Endothelial cell of umbilical vein (primary cell): ENCODE data around the gene SEMA4D. TPM values are rescaled to one million over a fixed set of nuclear protein-coding genes. Genes with fewer than 3 reads are reported as not detected.

Experiments used
- BruUV-seq: library from RNA; stranded (reverse); fragments of 400-500 nt; replicated peaks from 2 replicates; lab custom pipeline; 2021; lab: Mats Ljungman, UMichigan
- CTCF ChIA-PET: fragments of 300-600, 350-600 bp; sonication (Branson Sonifier 250); formaldehyde crosslinking; loops from one replicate; lab custom pipeline; 2021; ENCODE audit warnings: antibody characterized with exemption, inconsistent platforms; lab: Charles Lee
- POLR2A ChIA-PET: fragments of 300-600, 350-600 bp; sonication (Branson Sonifier 250); formaldehyde crosslinking; loops from one replicate; lab custom pipeline; 2021; ENCODE audit warnings: antibody characterized with exemption, inconsistent platforms; lab: Charles Lee
- DNase-seq: peaks from one replicate; pipeline ENCODE4 v3.0.0-alpha.2; 2011; ENCODE audit warnings: low read depth, low spot score
- FAIRE-seq: peaks from 2 replicates; lab custom pipeline; 2011; peaks lifted over from hg19 to GRCh38; lab: Jason Lieb, UNC
- H2AFZ ChIP-seq: 2 replicates; pipeline ENCODE4 v1.6.0; 2012; ENCODE audit warnings: low read depth, low read length, control low read depth, inconsistent platforms
- H3K27ac ChIP-seq: 2 replicates; pipeline ENCODE4 v1.5.1; 2011; ENCODE audit warnings: low read depth, mild to moderate bottlenecking, control low read depth, low read length, moderate library complexity; ENCODE audit not compliant: insufficient read depth
- H3K27me3 ChIP-seq, 2 experiments: 2 replicates each; pipeline versions ENCODE4 v1.6.0 to v1.6.1; 2011; ENCODE audit warnings: low read length in 2 of 2, mixed read lengths in 1 of 2; ENCODE audit not compliant: control insufficient read depth in 2 of 2, insufficient read depth in 2 of 2
- H3K36me3 ChIP-seq, 2 experiments: 2 replicates in 1 of 2; 3 replicates in 1 of 2; pipeline ENCODE4 v1.5.1; 2011; ENCODE audit warnings: low read length in 2 of 2, mild to moderate bottlenecking in 1 of 2, moderate library complexity in 1 of 2; ENCODE audit not compliant: control insufficient read depth in 2 of 2, insufficient read depth in 2 of 2; ENCODE audit errors: extremely low read depth in 1 of 2
- H3K4me1 ChIP-seq: 3 replicates; pipeline ENCODE4 v1.5.1; 2011; ENCODE audit warnings: mild to moderate bottlenecking, low read length; ENCODE audit not compliant: control insufficient read depth, insufficient read depth; ENCODE audit errors: extremely low read depth
- H3K4me2 ChIP-seq: 2 replicates; pipeline ENCODE4 v1.6.1; 2011; ENCODE audit warnings: low read length, control low read depth, mixed read lengths; ENCODE audit not compliant: insufficient read depth
- H3K4me3 ChIP-seq, 3 experiments: fragments of 200-600 bp in 1 of 3; sonication (generic), shearing (Covaris generic) in 1 of 3; replicated peaks in 1 of 3; 2 replicates each; pipeline ENCODE4 v1.5.1; 2011 to 2016; ENCODE audit warnings: control low read depth in 3 of 3, low read length in 3 of 3, mild to moderate bottlenecking in 2 of 3, inconsistent platforms in 1 of 3, low read depth in 1 of 3, moderate library complexity in 1 of 3; ENCODE audit not compliant: insufficient read depth in 1 of 3
- H3K79me2 ChIP-seq: 2 replicates; pipeline ENCODE4 v1.6.0; 2012; ENCODE audit warnings: low read length, inconsistent platforms; ENCODE audit not compliant: control insufficient read depth, insufficient read depth
- H3K9ac ChIP-seq: replicated peaks from 2 replicates; pipeline ENCODE3; 2011; ENCODE audit warnings: low read length, control low read depth; ENCODE audit not compliant: insufficient read depth; ENCODE audit errors: extremely low read depth
- H3K9me1 ChIP-seq: replicated peaks from 3 replicates; pipeline ENCODE4 v1.6.0; 2011; ENCODE audit warnings: mild to moderate bottlenecking, low read length; ENCODE audit not compliant: control insufficient read depth, insufficient read depth; ENCODE audit errors: extremely low read depth
- H3K9me3 ChIP-seq: replicated peaks from 2 replicates; pipeline ENCODE4 v1.5.1; 2012; ENCODE audit warnings: low read length, inconsistent platforms; ENCODE audit not compliant: control insufficient read depth, insufficient read depth
- H4K20me1 ChIP-seq: replicated peaks from 2 replicates; pipeline ENCODE3; 2011; ENCODE audit warnings: mild to moderate bottlenecking, low read length; ENCODE audit not compliant: control insufficient read depth, insufficient read depth; ENCODE audit errors: extremely low read depth
- EZH2 ChIP-seq: IDR thresholded peaks from 2 replicates; pipeline ENCODE4 v1.6.1; 2012; ENCODE audit warnings: borderline replicate concordance, low read depth, mild to moderate bottlenecking, moderate library complexity, low read length, inconsistent platforms; ENCODE audit not compliant: severe bottlenecking
- FOS ChIP-seq: IDR thresholded peaks from 2 replicates; pipeline ENCODE4 v1.6.1; 2011; ENCODE audit warnings: mild to moderate bottlenecking, low read length, moderate library complexity, borderline replicate concordance; ENCODE audit not compliant: insufficient read depth
- GATA2 ChIP-seq: IDR thresholded peaks from 2 replicates; pipeline ENCODE4 v1.7.0; 2011; ENCODE audit warnings: low read depth, mild to moderate bottlenecking, moderate library complexity, mixed read lengths, low read length; ENCODE audit not compliant: insufficient read length, insufficient read depth
- JUN ChIP-seq: IDR thresholded peaks from 2 replicates; pipeline ENCODE4 v1.6.1; 2011; ENCODE audit warnings: borderline replicate concordance, low read depth; ENCODE audit not compliant: insufficient read length, insufficient read depth
- MYC ChIP-seq: IDR thresholded peaks from one replicate; pipeline ENCODE4 v1.6.1; 2011; ENCODE audit warnings: mild to moderate bottlenecking, low read depth, low read length
- POLR2A ChIP-seq: IDR thresholded peaks from 2 replicates; pipeline ENCODE4 v1.6.1; 2012; ENCODE audit warnings: low read depth, mild to moderate bottlenecking, control low read depth, low read length
- POLR2AphosphoS5 ChIP-seq: IDR thresholded peaks from 2 replicates; pipeline ENCODE4 v1.6.1; 2012; ENCODE audit warnings: low read depth, mild to moderate bottlenecking, control low read depth, low read length, moderate library complexity; ENCODE audit not compliant: insufficient read depth
- dilution Hi-C: fragments of 300-500 bp; cut with MboI; formaldehyde crosslinking; loops from one replicate; pipeline ENCODE4 v1.15.0; 2019; ENCODE audit warnings: low sequenced_read_pairs; ENCODE audit not compliant: extremely low pct_ligation_motif_present
- intact Hi-C: fragments of 100-400 bp; cut with micrococcal nuclease; formaldehyde crosslinking; loops from one replicate; pipeline ENCODE4 v1.10.0; 2022
- polyA plus RNA-seq, 4 experiments: library from polyadenylated mRNA; depleted of rRNA in 3 of 4; stranded (reverse) in 3 of 4; unstranded in 1 of 4; fragments of >200 nt; gene quantifications; 2 replicates each; pipeline versions ENCODE4 v1.2.1 to v1.2.3, GENCODE V29; 2011 to 2012; ENCODE audit warnings: missing spikeins in 1 of 4
- total RNA-seq: library from RNA; stranded (reverse); gene quantifications from 2 replicates; pipeline ENCODE4 v1.2.3, GENCODE V29; 2021
- TF ChIP-seq, protein P1 (sequence below): IDR thresholded peaks from 2 replicates; pipeline ENCODE4 v1.6.1; 2011; ENCODE audit not compliant: insufficient read depth, insufficient read length
- TF ChIP-seq, protein P2 (sequence below), 2 donors: IDR thresholded peaks; 1 replicate in 1 of 2; 2 replicates in 1 of 2; pipeline ENCODE4 v1.5.1; 2011; ENCODE audit warnings: low read length in 2 of 2, mild to moderate bottlenecking in 2 of 2, moderate library complexity in 2 of 2, control low read depth in 1 of 2, inconsistent platforms in 1 of 2, low read depth in 1 of 2; ENCODE audit not compliant: insufficient read depth in 1 of 2; ENCODE audit errors: extremely low read depth in 1 of 2

Gene SEMA4D
- total and polyA plus RNA-seq, 2 donors (not counting 3 experiments of a cell fraction or from before 2014, with no cell fraction given) = 3.9 to 15.7 TPM

DNA sequence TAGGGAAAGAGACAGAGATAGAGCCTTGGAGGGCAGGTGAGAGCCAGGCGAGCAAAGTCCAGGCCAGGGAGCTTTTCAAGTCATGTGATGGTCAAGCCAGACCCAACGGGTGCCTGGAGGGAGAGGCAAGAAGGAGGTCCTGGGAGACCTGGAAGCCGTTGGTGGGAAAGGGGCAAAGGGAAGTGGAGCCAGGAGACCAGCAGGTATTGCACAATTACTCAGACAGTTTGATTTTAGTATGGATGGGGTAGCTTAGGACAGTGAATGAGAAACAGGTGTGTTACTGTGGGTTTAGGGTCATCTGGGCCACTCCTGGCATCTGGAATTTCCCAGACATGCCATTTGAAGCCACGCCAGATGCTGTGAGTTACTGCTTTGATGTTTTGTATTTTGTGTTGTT lies 174.5 kb downstream of the SEMA4D start:
- H4K20me1 ChIP-seq = no peaks in the 10 kb centered on the region
- no peak overlapping the region for H2AFZ ChIP-seq
- H3K4me3 ChIP-seq = no peak overlapping the region
- no peaks in the 10 kb centered on the region for H3K9me3 ChIP-seq
- dilution Hi-C loops = no loop called here
- intact Hi-C loops = no loop called here
- H3K4me2 ChIP-seq = no peak overlapping the region
- DNase-seq (no peak), FAIRE-seq (no peak)
- H3K27ac ChIP-seq = no peak overlapping the region
- no peaks in the 10 kb centered on the region for H3K36me3 ChIP-seq
- H3K9ac ChIP-seq = no peak overlapping the region
- peaks cover 8% of the 10 kb centered on the region for H3K4me1 ChIP-seq
- H3K27me3 ChIP-seq = no peaks in the 10 kb centered on the region
- CTCF ChIA-PET = interaction anchor here (0.8 to 1.3 kb wide), 3 partner anchors 13 to 225 kb away, joined by 3 to 5 read pairs (median 3); no protein-coding TSS in a partner anchor
- TF ChIP-seq FOS (no peak), POLR2A (no peak), MYC (no peak), POLR2AphosphoS5 (no peak), GATA2 (no peak), EZH2 (no peak), JUN (no peak)
- TF ChIP-seq, protein P1, sequence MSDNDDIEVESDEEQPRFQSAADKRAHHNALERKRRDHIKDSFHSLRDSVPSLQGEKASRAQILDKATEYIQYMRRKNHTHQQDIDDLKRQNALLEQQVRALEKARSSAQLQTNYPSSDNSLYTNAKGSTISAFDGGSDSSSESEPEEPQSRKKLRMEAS = no peak
- TF ChIP-seq, protein P2, sequence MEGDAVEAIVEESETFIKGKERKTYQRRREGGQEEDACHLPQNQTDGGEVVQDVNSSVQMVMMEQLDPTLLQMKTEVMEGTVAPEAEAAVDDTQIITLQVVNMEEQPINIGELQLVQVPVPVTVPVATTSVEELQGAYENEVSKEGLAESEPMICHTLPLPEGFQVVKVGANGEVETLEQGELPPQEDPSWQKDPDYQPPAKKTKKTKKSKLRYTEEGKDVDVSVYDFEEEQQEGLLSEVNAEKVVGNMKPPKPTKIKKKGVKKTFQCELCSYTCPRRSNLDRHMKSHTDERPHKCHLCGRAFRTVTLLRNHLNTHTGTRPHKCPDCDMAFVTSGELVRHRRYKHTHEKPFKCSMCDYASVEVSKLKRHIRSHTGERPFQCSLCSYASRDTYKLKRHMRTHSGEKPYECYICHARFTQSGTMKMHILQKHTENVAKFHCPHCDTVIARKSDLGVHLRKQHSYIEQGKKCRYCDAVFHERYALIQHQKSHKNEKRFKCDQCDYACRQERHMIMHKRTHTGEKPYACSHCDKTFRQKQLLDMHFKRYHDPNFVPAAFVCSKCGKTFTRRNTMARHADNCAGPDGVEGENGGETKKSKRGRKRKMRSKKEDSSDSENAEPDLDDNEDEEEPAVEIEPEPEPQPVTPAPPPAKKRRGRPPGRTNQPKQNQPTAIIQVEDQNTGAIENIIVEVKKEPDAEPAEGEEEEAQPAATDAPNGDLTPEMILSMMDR (IDR thresholded peaks at IDR 0.05; ENCODE audit: extremely low read depth in 1 of 2, insufficient read depth in 1 of 2, low read depth in 1 of 2, low read length in 2 of 2) = no peak
- H3K9me1 ChIP-seq = no peaks in the 10 kb centered on the region
- peaks cover 35% of the 10 kb centered on the region for H3K79me2 ChIP-seq
- POLR2A ChIA-PET = no interaction called here
- BruUV-seq = no TSS peak
